Activated CD4-positive, alpha-beta T cell treated with anti-CD3 and anti-CD28 coated beads, Interleukin-2, amount 10 ng/mL, durations not matched to agents 7 days and 5 days (primary cell): ENCODE results near the gene ABCA4. TPM values are rescaled to one million over a fixed set of nuclear protein-coding genes. Genes with fewer than 3 reads are reported as not detected.
"Not testable (repeated sequence)": the region's sequence is repeated elsewhere in the genome, so short reads cannot be mapped to it uniquely, and the experiment has no call there.

Experiments
- CTCF ChIA-PET: fragments of 350-600 bp; sonication (Branson Sonifier 250); formaldehyde crosslinking; loops from one replicate; lab custom pipeline; 2021; ENCODE audit warnings: antibody characterized with exemption; lab: Charles Lee
- POLR2A ChIA-PET: fragments of 350-600 bp; sonication (Branson Sonifier 250); formaldehyde crosslinking; loops from one replicate; lab custom pipeline; 2021; ENCODE audit warnings: antibody characterized with exemption; lab: Charles Lee
- DNase-seq: peaks from one replicate; pipeline ENCODE4 v3.0.0-alpha.2; 2020
- H3K27ac Mint-ChIP-seq: one replicate; pipeline ENCODE4 v1.8.0; 2021; ENCODE audit warnings: mild to moderate bottlenecking, moderate library complexity, mixed read lengths
- H3K27me3 Mint-ChIP-seq: one replicate; pipeline ENCODE4 v1.8.0; 2021; ENCODE audit warnings: mixed read lengths
- H3K36me3 Mint-ChIP-seq: one replicate; pipeline ENCODE4 v1.8.0; 2021; ENCODE audit warnings: low read depth, mixed read lengths
- H3K4me1 Mint-ChIP-seq: one replicate; pipeline ENCODE4 v1.8.0; 2021; ENCODE audit warnings: mixed read lengths
- H3K4me3 Mint-ChIP-seq: one replicate; pipeline ENCODE4 v1.8.0; 2021; ENCODE audit warnings: mild to moderate bottlenecking, moderate library complexity, mixed read lengths
- H3K9me3 Mint-ChIP-seq: one replicate; pipeline ENCODE4 v1.8.0; 2021; ENCODE audit warnings: mixed read lengths
- total RNA-seq, 2 experiments: library from RNA; stranded (reverse); gene quantifications; one replicate each; pipeline ENCODE4 v1.2.3, GENCODE V29; 2021

ABCA4 gene
- total RNA-seq, 2 experiments from 2014 or later: not detected

- DNase-seq: no peak
- Mint-ChIP-seq H3K9me3 (no peaks in the 10 kb centered on the region), H3K27ac (no peak overlapping the region), H3K36me3 (no peaks in the 10 kb centered on the region), H3K4me1 (no peaks in the 10 kb centered on the region), H3K27me3 (peaks cover 20% of the 10 kb centered on the region), H3K4me3 (no peak overlapping the region)
- ChIA-PET CTCF (no interaction called here), POLR2A (no interaction called here)
Measured at GRCh38 chr1:94002046-94002787, 118.7 kb downstream of the ABCA4 start.

GRCh38 chr1:94001397-94002045 is 119.4 kb downstream of the ABCA4 start:
- CTCF ChIA-PET: no interaction called here
- H3K4me1 Mint-ChIP-seq: no peaks in the 10 kb centered on the region
- POLR2A ChIA-PET: no interaction called here
- H3K27ac Mint-ChIP-seq: no peak overlapping the region
- no peak for DNase-seq
- H3K36me3 Mint-ChIP-seq: no peaks in the 10 kb centered on the region
- H3K9me3 Mint-ChIP-seq: no peaks in the 10 kb centered on the region
- no peak overlapping the region for H3K4me3 Mint-ChIP-seq
- peaks cover 23% of the 10 kb centered on the region for H3K27me3 Mint-ChIP-seq

GRCh38 chr1:94000510-94001282 is 120.3 kb downstream of the ABCA4 start:
- Mint-ChIP-seq H3K36me3 (no peaks in the 10 kb centered on the region), H3K4me1 (no peaks in the 10 kb centered on the region), H3K9me3 (no peaks in the 10 kb centered on the region), H3K4me3 (no peak overlapping the region), H3K27ac (no peak overlapping the region), H3K27me3 (peaks cover 24% of the 10 kb centered on the region)
- ChIA-PET CTCF (no interaction called here), POLR2A (no interaction called here)
- DNase-seq: no peak

DNA sequence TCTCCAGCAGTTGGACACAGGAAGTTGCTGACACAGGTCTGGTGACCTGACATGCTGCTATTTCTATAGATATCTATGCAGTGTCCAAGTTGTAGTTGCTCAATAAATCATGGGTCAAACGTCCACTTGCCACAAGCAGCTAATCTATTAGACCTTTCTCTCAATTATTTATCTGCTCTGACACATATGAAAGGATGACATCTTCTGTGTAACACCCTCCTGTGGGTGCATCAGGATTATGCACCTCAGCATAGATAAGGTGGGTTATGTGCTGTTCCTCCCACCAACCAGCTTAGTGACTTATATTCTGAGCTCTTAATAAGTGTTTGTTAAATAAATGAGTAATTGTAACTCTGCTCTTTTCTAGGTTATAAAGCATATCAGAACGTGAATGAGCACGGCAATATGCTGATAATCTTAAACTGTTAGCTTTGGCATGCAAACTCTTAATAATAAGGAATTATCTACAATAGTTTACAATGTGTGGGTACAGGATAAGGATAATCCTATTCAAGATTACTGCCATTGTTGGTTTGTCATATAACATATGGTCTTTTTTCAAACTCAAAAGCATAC is 121.0 kb downstream of the ABCA4 start:
- ChIA-PET POLR2A (no interaction called here), CTCF (interaction anchor here (0.6 kb wide), 1 partner anchor 730 kb away, joined by 3 read pairs; no protein-coding TSS in a partner anchor)
- Mint-ChIP-seq H3K4me1 (no peaks in the 10 kb centered on the region), H3K27me3 (peaks cover 27% of the 10 kb centered on the region), H3K4me3 (no peak overlapping the region), H3K36me3 (no peaks in the 10 kb centered on the region), H3K27ac (no peak overlapping the region), H3K9me3 (no peaks in the 10 kb centered on the region)
- no peak for DNase-seq

- CTCF ChIA-PET: interaction anchor here (0.9 kb wide), 1 partner anchor 17 kb away, joined by 3 read pairs; no protein-coding TSS in a partner anchor
- peaks cover 32% of the 10 kb centered on the region for H3K27me3 Mint-ChIP-seq
Measured at GRCh38 chr1:93998532-93998931, 122.4 kb downstream of the ABCA4 start.

DNA sequence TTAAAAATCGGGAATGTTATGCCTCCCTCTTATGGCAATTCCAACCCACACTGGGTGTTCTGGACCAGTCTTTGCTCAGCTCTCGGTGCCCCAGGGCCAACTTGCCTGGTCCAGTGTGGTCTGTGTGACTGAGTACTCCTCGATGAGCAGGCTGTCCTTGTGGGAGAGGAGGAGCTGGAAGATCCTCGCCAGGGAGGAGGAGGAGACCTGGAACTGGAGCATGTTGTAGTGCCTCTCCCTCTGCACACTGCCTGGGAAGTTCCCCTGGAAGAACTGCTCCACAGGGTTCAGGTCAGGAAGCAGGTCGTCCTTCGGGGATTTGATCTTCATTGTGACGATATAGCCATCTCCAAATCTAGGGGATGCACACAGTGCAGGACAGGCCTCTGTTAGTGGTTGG is 123.2 kb downstream of the ABCA4 start:
- Mint-ChIP-seq H3K4me1 (no peaks in the 10 kb centered on the region), H3K27me3 (peaks cover 30% of the 10 kb centered on the region), H3K9me3 (no peaks in the 10 kb centered on the region), H3K27ac (no peak overlapping the region), H3K4me3 (no peak overlapping the region), H3K36me3 (no peaks in the 10 kb centered on the region)
- no peak for DNase-seq
- ChIA-PET CTCF (interaction anchor here (0.9 kb wide), 1 partner anchor 16 kb away, joined by 3 read pairs; no protein-coding TSS in a partner anchor), POLR2A (no interaction called here)

More at GRCh38 chr1:93998532-93998931, 122.4 kb downstream of the ABCA4 start:
- H3K4me1 Mint-ChIP-seq, POLR2A ChIA-PET, H3K9me3 Mint-ChIP-seq, DNase-seq, H3K27ac Mint-ChIP-seq, H3K4me3 Mint-ChIP-seq, H3K36me3 Mint-ChIP-seq: not testable (repeated sequence)

- POLR2A ChIA-PET: no interaction called here
- Mint-ChIP-seq H3K27ac (no peak overlapping the region), H3K4me3 (no peak overlapping the region), H3K36me3 (no peaks in the 10 kb centered on the region), H3K9me3 (no peaks in the 10 kb centered on the region), H3K4me1 (no peaks in the 10 kb centered on the region), H3K27me3 (peaks cover 37% of the 10 kb centered on the region)
- no peak for DNase-seq
- CTCF ChIA-PET: no interaction called here
Measured at GRCh38 chr1:93995837-93996536, 125.0 kb downstream of the ABCA4 start.

DNA sequence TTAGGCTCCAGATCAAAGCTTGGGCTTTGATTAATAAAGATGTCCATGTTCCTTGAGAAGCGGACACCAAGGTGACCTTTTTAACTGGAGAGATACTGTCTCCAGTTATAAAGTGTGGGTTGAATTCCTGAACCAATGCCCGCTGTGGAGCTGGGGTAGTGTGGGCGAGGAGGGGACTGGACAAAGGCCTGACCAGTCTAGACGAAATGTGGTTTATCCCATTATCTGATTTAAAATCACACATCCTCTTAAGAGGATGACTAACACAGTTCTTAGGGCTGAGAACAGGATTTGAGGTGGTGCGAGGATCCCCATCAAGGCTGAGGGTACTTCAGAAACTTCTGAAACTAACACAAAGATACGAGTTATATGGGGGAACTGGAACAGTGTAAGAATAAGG is 127.2 kb downstream of the ABCA4 start:
- no peak overlapping the region for H3K4me3 Mint-ChIP-seq
- no peaks in the 10 kb centered on the region for H3K9me3 Mint-ChIP-seq
- H3K27me3 Mint-ChIP-seq: peaks cover 40% of the 10 kb centered on the region
- DNase-seq: no peak
- H3K27ac Mint-ChIP-seq: no peak overlapping the region
- H3K36me3 Mint-ChIP-seq: no peaks in the 10 kb centered on the region
- H3K4me1 Mint-ChIP-seq: no peaks in the 10 kb centered on the region
- POLR2A ChIA-PET: no interaction called here
- CTCF ChIA-PET: interaction anchor here (1.3 kb wide), 1 partner anchor 17 kb away, joined by 3 read pairs; no protein-coding TSS in a partner anchor

DNA sequence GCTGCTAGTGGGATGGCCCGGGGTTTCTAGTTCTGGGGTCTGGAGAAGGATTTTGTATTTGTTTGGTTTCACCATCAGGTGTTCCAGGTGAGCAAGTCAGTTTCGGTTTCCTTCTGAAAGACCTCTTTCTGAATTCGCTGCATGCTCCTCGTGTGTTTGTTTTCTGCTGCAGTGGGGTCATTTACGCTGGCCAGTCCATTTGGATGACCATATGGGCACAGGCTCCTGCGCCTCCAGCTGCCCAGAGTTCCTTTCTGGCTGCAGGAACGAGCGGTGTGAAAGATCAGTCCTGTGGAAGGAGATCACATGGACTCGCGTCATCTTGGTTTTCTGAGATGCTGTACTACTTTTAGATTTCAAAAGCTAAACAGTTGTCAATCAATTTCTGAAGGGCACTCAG is 128.0 kb downstream of the ABCA4 start:
- CTCF ChIA-PET: interaction anchor here (1.3 kb wide), 1 partner anchor 16 kb away, joined by 3 read pairs; no protein-coding TSS in a partner anchor
- POLR2A ChIA-PET: no interaction called here

GRCh38 chr1:93992190-93992589 is 128.8 kb downstream of the ABCA4 start:
- H3K9me3 Mint-ChIP-seq: no peaks in the 10 kb centered on the region
- H3K4me3 Mint-ChIP-seq: no peak overlapping the region
- no peak overlapping the region for H3K27ac Mint-ChIP-seq
- DNase-seq: no peak
- no peaks in the 10 kb centered on the region for H3K4me1 Mint-ChIP-seq
- ChIA-PET CTCF (interaction anchor here (1.2 kb wide), 1 partner anchor 45 kb away, joined by 3 read pairs; no protein-coding TSS in a partner anchor), POLR2A (no interaction called here)
- peaks cover 42% of the 10 kb centered on the region for H3K27me3 Mint-ChIP-seq
- no peaks in the 10 kb centered on the region for H3K36me3 Mint-ChIP-seq

More for the DNA sequence above, 128.0 kb downstream of the ABCA4 start:
- Mint-ChIP-seq H3K4me1 (no peaks in the 10 kb centered on the region), H3K36me3 (no peaks in the 10 kb centered on the region), H3K9me3 (no peaks in the 10 kb centered on the region), H3K4me3 (no peak overlapping the region), H3K27ac (no peak overlapping the region), H3K27me3 (peaks cover 40% of the 10 kb centered on the region)
- no peak for DNase-seq

DNA sequence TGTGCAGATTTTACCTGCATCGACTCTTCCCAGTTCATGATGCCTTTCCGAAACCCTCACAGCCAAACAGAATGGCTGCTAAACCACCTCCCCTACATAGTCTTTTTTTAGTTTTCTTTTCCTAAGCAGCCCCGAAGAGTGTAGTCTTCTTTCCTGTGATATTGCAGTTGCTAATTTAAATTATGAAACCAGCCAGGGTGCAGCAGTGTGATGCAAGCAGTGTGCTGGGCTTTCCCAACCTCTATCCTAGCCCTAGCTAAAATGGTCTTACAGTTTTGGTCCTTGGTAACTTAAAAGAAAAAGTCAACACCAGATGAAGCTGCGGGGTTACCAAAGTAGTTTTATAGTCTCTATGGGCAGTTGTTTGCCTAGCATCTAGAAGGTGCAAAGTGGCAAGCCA is 129.7 kb downstream of the ABCA4 start:
- Mint-ChIP-seq H3K27ac (no peak overlapping the region), H3K36me3 (no peaks in the 10 kb centered on the region), H3K4me1 (no peaks in the 10 kb centered on the region), H3K27me3 (peaks cover 43% of the 10 kb centered on the region), H3K4me3 (no peak overlapping the region), H3K9me3 (no peaks in the 10 kb centered on the region)
- ChIA-PET POLR2A (no interaction called here), CTCF (interaction anchor here (1.2 to 1.5 kb wide), 2 partner anchors 15 to 46 kb away, joined by 3 to 4 read pairs; no protein-coding TSS in a partner anchor)
- DNase-seq: no peak

- H3K27ac Mint-ChIP-seq, DNase-seq, H3K4me3 Mint-ChIP-seq, H3K9me3 Mint-ChIP-seq, H3K4me1 Mint-ChIP-seq, H3K36me3 Mint-ChIP-seq, POLR2A ChIA-PET: not testable (repeated sequence)
- peaks cover 40% of the 10 kb centered on the region for H3K27me3 Mint-ChIP-seq
- CTCF ChIA-PET: interaction anchor here (1.0 to 1.5 kb wide), 2 partner anchors 14 to 18 kb away, joined by 3 to 4 read pairs; no protein-coding TSS in a partner anchor
Measured at GRCh38 chr1:93990477-93990876, 130.5 kb downstream of the ABCA4 start.
